ENCODE data around the gene CYTH2. TPM values are rescaled to one million over a fixed set of nuclear protein-coding genes. Genes with fewer than 3 reads are reported as not detected.

Gene CYTH2
- total RNA-seq, 1 donor from 2014 or later, result 139 TPM

GRCh38 chr19:48461651-48461981 is 7.6 kb upstream of the CYTH2 start:
- no peaks in the 10 kb centered on the region for H3K27me3 Mint-ChIP-seq
- TF ChIP-seq CTCF (conservative IDR thresholded peaks at IDR 0.05), result no peak
- H3K36me3 Mint-ChIP-seq, result no peaks in the 10 kb centered on the region

GRCh38 chr19:48461982-48462655 is 7.0 kb upstream of the CYTH2 start:
- Mint-ChIP-seq H3K27me3 (no peaks in the 10 kb centered on the region), H3K4me1 (ENCODE audit: unreplicated experiment) (no peaks in the 10 kb centered on the region), H3K36me3 (no peaks in the 10 kb centered on the region), H3K4me3 (no peak overlapping the region), H3K27ac (no peak overlapping the region), H3K9me3 (no peaks in the 10 kb centered on the region)
- no peak for DNase-seq (ENCODE audit: extremely low spot score, unreplicated experiment)
- no peak for TF ChIP-seq CTCF (conservative IDR thresholded peaks at IDR 0.05)

More at GRCh38 chr19:48461651-48461981, 7.6 kb upstream of the CYTH2 start:
- H3K9me3 Mint-ChIP-seq, result no peaks in the 10 kb centered on the region
- DNase-seq (ENCODE audit: extremely low spot score, unreplicated experiment), result no peak
- H3K4me1 Mint-ChIP-seq (ENCODE audit: unreplicated experiment), result no peaks in the 10 kb centered on the region
- no peak overlapping the region for H3K4me3 Mint-ChIP-seq
- H3K27ac Mint-ChIP-seq, result no peak overlapping the region

GRCh38 chr19:48465215-48465614 is 4.0 kb upstream of the CYTH2 start:
- no peaks in the 10 kb centered on the region for H3K27me3 Mint-ChIP-seq
- no peak for DNase-seq (ENCODE audit: extremely low spot score, unreplicated experiment)
- no peaks in the 10 kb centered on the region for H3K36me3 Mint-ChIP-seq
- no peaks in the 10 kb centered on the region for H3K9me3 Mint-ChIP-seq
- H3K4me1 Mint-ChIP-seq (ENCODE audit: unreplicated experiment), result peaks cover 5% of the 10 kb centered on the region
- no peak overlapping the region for H3K27ac Mint-ChIP-seq
- no peak for TF ChIP-seq CTCF (conservative IDR thresholded peaks at IDR 0.05)
- H3K4me3 Mint-ChIP-seq, result no peak overlapping the region

GRCh38 chr19:48466561-48467325 is 2.4 kb upstream of the CYTH2 start:
- H3K27me3 Mint-ChIP-seq, result no peaks in the 10 kb centered on the region
- H3K4me3 Mint-ChIP-seq, result no peak overlapping the region
- H3K9me3 Mint-ChIP-seq, result no peaks in the 10 kb centered on the region
- TF ChIP-seq CTCF (conservative IDR thresholded peaks at IDR 0.05), result no peak
- peaks cover 4% of the 10 kb centered on the region for H3K36me3 Mint-ChIP-seq
- DNase-seq (ENCODE audit: extremely low spot score, unreplicated experiment), result no peak
- no peak overlapping the region for H3K27ac Mint-ChIP-seq
- H3K4me1 Mint-ChIP-seq (ENCODE audit: unreplicated experiment), result peaks cover 5% of the 10 kb centered on the region

GRCh38 chr19:48468772-48469288 is 339 bp upstream of the CYTH2 start:
- DNase-seq (ENCODE audit: extremely low spot score, unreplicated experiment), result peak; percentile 99
- peak overlapping the region; percentile 96 for H3K27ac Mint-ChIP-seq
- H3K27me3 Mint-ChIP-seq, result no peaks in the 10 kb centered on the region
- H3K36me3 Mint-ChIP-seq, result peaks cover 10% of the 10 kb centered on the region
- peak overlapping the region; percentile 93 for H3K4me3 Mint-ChIP-seq
- no peaks in the 10 kb centered on the region for H3K9me3 Mint-ChIP-seq
- H3K4me1 Mint-ChIP-seq (ENCODE audit: unreplicated experiment), result peaks cover 5% of the 10 kb centered on the region
- TF ChIP-seq CTCF (conservative IDR thresholded peaks at IDR 0.05), result no peak

All from type B pancreatic cell (in vitro differentiated cells).